Suprapubic skin (tissue), 4 donors: Measurements from ENCODE around the gene ACER1. TPM values are rescaled to one million over a fixed set of nuclear protein-coding genes. Genes with fewer than 3 reads are reported as not detected.

Experiments
- DNase-seq, 2 donors: peaks; one replicate each; pipeline ENCODE4 v3.0.0-alpha.2; 2019; ENCODE audit warnings: low spot score in 2 of 2
- H3K27ac ChIP-seq: fragments of 200-600 bp; sonication (generic); one replicate; pipeline ENCODE4 v1.5.1; 2019
- H3K27me3 ChIP-seq: fragments of 200-600 bp; sonication (generic); one replicate; pipeline ENCODE4 v1.5.1; 2019
- H3K36me3 ChIP-seq: fragments of 200-600 bp; sonication (generic); one replicate; pipeline ENCODE4 v1.5.1; 2019
- H3K4me1 ChIP-seq: fragments of 200-600 bp; sonication (generic); one replicate; pipeline ENCODE4 v1.5.1; 2019
- H3K4me3 ChIP-seq: fragments of 200-600 bp; sonication (generic); one replicate; pipeline ENCODE4 v1.5.1; 2019; ENCODE audit warnings: mild to moderate bottlenecking
- H3K9me3 ChIP-seq: fragments of 200-600 bp; sonication (generic); one replicate; pipeline ENCODE4 v1.5.1; 2019
- CTCF ChIP-seq, 2 donors: fragments of 200-600 bp in 1 of 2; fragments of 450-650 bp in 1 of 2; sonication (generic) in 1 of 2; IDR thresholded peaks; one replicate each; pipeline ENCODE4 v1.5.1; 2016 to 2019; ENCODE audit warnings: antibody characterized with exemption in 2 of 2, mild to moderate bottlenecking in 1 of 2, moderate library complexity in 1 of 2
- EP300 ChIP-seq: sonication (generic); formaldehyde crosslinking; IDR thresholded peaks from one replicate; pipeline ENCODE4 v1.6.1; 2017; ENCODE audit warnings: antibody characterized with exemption
- POLR2A ChIP-seq, 2 donors: fragments of 450-650 bp; IDR thresholded peaks; one replicate each; pipeline ENCODE4 v1.6.1; 2017; ENCODE audit warnings: antibody characterized with exemption in 2 of 2, mild to moderate bottlenecking in 2 of 2, moderate library complexity in 2 of 2
- POLR2AphosphoS5 ChIP-seq, 3 donors: sonication (generic); formaldehyde crosslinking; IDR thresholded peaks; one replicate each; pipeline ENCODE4 v1.6.1; 2017; ENCODE audit warnings: antibody characterized with exemption in 3 of 3
- WGBS: methylation state at CpG from one replicate; pipeline ENCODE4 v1.1.5; 2018; 5-methylcytosine and 5-hydroxymethylcytosine counted together
- total RNA-seq, 4 donors: library from RNA; depleted of rRNA; stranded (reverse); fragments of >200 nt; gene quantifications; one replicate each; pipeline ENCODE4 v1.1.0, GENCODE V29; 2016

The ACER1 gene
- total RNA-seq, 4 donors from 2014 or later: 22.2 to 81.4 (median 51.8) TPM

GRCh38 chr19:6262519-6262918, 70.9 kb downstream of the ACER1 start:
- WGBS: 92% methylated on average over 11 of the region's 11 CpGs
- Histone ChIP-seq H3K36me3 (peaks cover 55% of the 10 kb centered on the region), H3K4me3 (no peak overlapping the region), H3K9me3 (no peaks in the 10 kb centered on the region), H3K4me1 (peaks cover 4% of the 10 kb centered on the region), H3K27ac (no peak overlapping the region), H3K27me3 (no peaks in the 10 kb centered on the region)
- DNase-seq: no peak
- TF ChIP-seq EP300: no peak
- TF ChIP-seq POLR2A (IDR thresholded peaks at IDR 0.05): no peak
- no peak for TF ChIP-seq CTCF (IDR thresholded peaks at IDR 0.05)
- no peak for TF ChIP-seq POLR2AphosphoS5 (IDR thresholded peaks at IDR 0.05)

GRCh38 chr19:6261883-6262282, 71.5 kb downstream of the ACER1 start:
- 95% methylated on average over 8 of the region's 15 CpGs for WGBS

GRCh38 chr19:6260912-6261650, 72.3 kb downstream of the ACER1 start:
- Histone ChIP-seq H3K4me1 (peaks cover 4% of the 10 kb centered on the region), H3K36me3 (peaks cover 46% of the 10 kb centered on the region), H3K9me3 (no peaks in the 10 kb centered on the region), H3K27me3 (no peaks in the 10 kb centered on the region), H3K4me3 (no peak overlapping the region), H3K27ac (no peak overlapping the region)
- no peak for DNase-seq
- TF ChIP-seq EP300 (no peak), CTCF (IDR thresholded peaks at IDR 0.05) (peak; percentile 22 to 54), POLR2AphosphoS5 (IDR thresholded peaks at IDR 0.05) (no peak), POLR2A (IDR thresholded peaks at IDR 0.05) (no peak)
- 94% methylated on average over 6 of the region's 30 CpGs for WGBS

More at GRCh38 chr19:6261883-6262282, 71.5 kb downstream of the ACER1 start:
- Histone ChIP-seq H3K27ac (no peak overlapping the region), H3K36me3 (peaks cover 49% of the 10 kb centered on the region), H3K4me1 (peaks cover 4% of the 10 kb centered on the region), H3K27me3 (no peaks in the 10 kb centered on the region), H3K4me3 (no peak overlapping the region), H3K9me3 (no peaks in the 10 kb centered on the region)
- TF ChIP-seq POLR2A (IDR thresholded peaks at IDR 0.05) (no peak), POLR2AphosphoS5 (IDR thresholded peaks at IDR 0.05) (no peak), CTCF (IDR thresholded peaks at IDR 0.05) (no peak), EP300 (no peak)
- DNase-seq: no peak

- H3K4me3 ChIP-seq: no peak overlapping the region
- no peak overlapping the region for H3K27ac ChIP-seq
- 91% methylated on average over 9 of the region's 9 CpGs for WGBS
- DNase-seq: no peak
- TF ChIP-seq POLR2A (IDR thresholded peaks at IDR 0.05) (no peak), CTCF (IDR thresholded peaks at IDR 0.05) (no peak), EP300 (no peak), POLR2AphosphoS5 (IDR thresholded peaks at IDR 0.05) (no peak)
- peaks cover 4% of the 10 kb centered on the region for H3K4me1 ChIP-seq
- H3K27me3 ChIP-seq: no peaks in the 10 kb centered on the region
- H3K9me3 ChIP-seq: no peaks in the 10 kb centered on the region
- peaks cover 46% of the 10 kb centered on the region for H3K36me3 ChIP-seq
Measured at GRCh38 chr19:6260376-6260775, 73.0 kb downstream of the ACER1 start.

- H3K27me3 ChIP-seq: no peaks in the 10 kb centered on the region
- H3K9me3 ChIP-seq: no peaks in the 10 kb centered on the region
- WGBS: 50% methylated on average over 9 of the region's 12 CpGs
- H3K4me1 ChIP-seq: peaks cover 4% of the 10 kb centered on the region
- DNase-seq: no peak
- TF ChIP-seq CTCF (IDR thresholded peaks at IDR 0.05) (no peak), POLR2A (IDR thresholded peaks at IDR 0.05) (no peak), EP300 (no peak), POLR2AphosphoS5 (IDR thresholded peaks at IDR 0.05) (no peak)
- H3K4me3 ChIP-seq: no peak overlapping the region
- H3K36me3 ChIP-seq: peaks cover 47% of the 10 kb centered on the region
- H3K27ac ChIP-seq: no peak overlapping the region
Measured at GRCh38 chr19:6259312-6259861, 74.0 kb downstream of the ACER1 start.
